NCI-H1436 treated with DMSO at 0.1 percent for 48 hours (cell line): ENCODE results near the gene PIAS1.

Source experiments
- DNase-seq: peaks from one replicate; lab custom pipeline; 2025; lab: John Stamatoyannopoulos, UW

Gene PIAS1

DNA sequence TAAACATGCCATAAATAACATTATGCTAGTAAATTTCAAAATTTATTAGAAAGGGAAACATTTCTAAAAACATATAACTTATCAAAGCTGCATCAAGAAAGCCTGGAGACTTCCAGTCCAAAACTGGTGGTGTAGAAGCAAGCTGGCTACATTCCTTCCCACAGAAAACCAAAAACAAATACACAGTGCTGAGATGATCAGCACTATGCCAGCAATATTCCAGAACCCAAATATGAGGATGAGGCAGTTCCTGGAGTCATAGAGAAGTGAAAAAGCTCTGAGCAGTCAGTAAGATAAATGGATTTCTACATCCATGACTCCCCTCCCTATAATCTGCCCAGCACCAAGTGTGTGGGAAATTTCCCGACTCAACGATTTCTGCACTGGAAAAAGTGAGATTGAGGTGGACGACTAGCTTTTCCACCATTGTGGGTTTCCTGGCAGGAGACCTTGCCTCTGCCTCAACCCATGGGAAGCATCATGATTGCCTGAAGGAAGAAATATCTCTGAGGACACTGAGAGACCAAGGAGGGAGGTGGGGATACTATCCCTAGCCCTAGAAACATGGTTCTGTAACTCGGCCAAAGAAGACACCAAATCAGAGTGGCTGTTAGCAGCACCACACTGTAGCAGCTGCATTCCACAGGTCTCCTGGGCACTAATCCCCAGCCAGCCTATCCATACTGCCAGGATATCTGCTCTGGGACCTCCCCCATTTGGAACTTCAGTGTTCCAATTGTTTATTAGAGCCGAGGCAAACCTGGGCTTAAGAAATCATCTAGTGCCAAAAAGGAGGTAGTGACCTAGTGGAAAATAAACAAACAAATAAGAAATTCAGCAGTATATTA lies 187.2 kb downstream of the PIAS1 start:
- DNase-seq: no peak
